Measurements from ENCODE around the gene FOXC2.
"Not testable (repeated sequence)": the region's sequence is repeated elsewhere in the genome, so short reads cannot be mapped to it uniquely, and the experiment has no call there.

FOXC2 gene

GRCh38 chr16:86575095-86575685, 8.6 kb downstream of the FOXC2 start:
- DNase-seq: no peak

GRCh38 chr16:86575754-86576557, 9.3 kb downstream of the FOXC2 start:
- DNase-seq: peak; percentile 71

GRCh38 chr16:86576591-86577313, 10.1 kb downstream of the FOXC2 start:
- no peak for DNase-seq

- no peak for DNase-seq
Measured at GRCh38 chr16:86577314-86577971, 10.8 kb downstream of the FOXC2 start.

GRCh38 chr16:86578061-86578599, 11.5 kb downstream of the FOXC2 start, which contains the start of gene FOXL1:
TSS of gene FOXL1 (plus strand) at chr16:86578549. CDS start at chr16:86578724, 175 bp downstream.
- DNase-seq: no peak

GRCh38 chr16:86578611-86579267, 12.1 kb downstream of the FOXC2 start:
- peak in 1 of 2 experiments; percentile 37 for DNase-seq

GRCh38 chr16:86579268-86580062, 12.8 kb downstream of the FOXC2 start:
- DNase-seq: no peak

- DNase-seq: no peak
Measured at GRCh38 chr16:86580063-86580790, 13.6 kb downstream of the FOXC2 start.

- no peak for DNase-seq
Measured at GRCh38 chr16:86580791-86581170, 14.2 kb downstream of the FOXC2 start.

- DNase-seq: no peak
Measured at GRCh38 chr16:86581458-86581857, 14.8 kb downstream of the FOXC2 start.

- no peak for DNase-seq
Measured at GRCh38 chr16:86584071-86584685, 17.5 kb downstream of the FOXC2 start.

- no peak for DNase-seq
Measured at GRCh38 chr16:86584726-86585721, 18.4 kb downstream of the FOXC2 start.

GRCh38 chr16:86585821-86586611, 19.4 kb downstream of the FOXC2 start:
- DNase-seq: no peak

- DNase-seq: no peak
Measured at GRCh38 chr16:86587487-86587886, 20.9 kb downstream of the FOXC2 start.

GRCh38 chr16:86587955-86588354, 21.3 kb downstream of the FOXC2 start:
- DNase-seq: not testable (repeated sequence)

GRCh38 chr16:86590501-86591144, 24.0 kb downstream of the FOXC2 start:
- no peak for DNase-seq

GRCh38 chr16:86591270-86591669, 24.6 kb downstream of the FOXC2 start:
- DNase-seq: no peak

All from activated T-cell treated with anti-CD3 and anti-CD28 coated beads, Interleukin-2, amount 50 U/mL, for 48 hours (primary cell).